Esophagus squamous epithelium (tissue), 5 donors: ENCODE results near the gene PDSS2. TPM values are rescaled to one million over a fixed set of nuclear protein-coding genes. Genes with fewer than 3 reads are reported as not detected.

ENCODE experiments used
- DNase-seq: peaks from one replicate; lab custom pipeline; 2025; lab: John Stamatoyannopoulos, UW
- H3K27ac ChIP-seq, 4 donors: fragments of 200-600 bp; sonication (generic); one replicate each; pipeline ENCODE4 v1.5.1; 2016 to 2019; ENCODE audit warnings: mild to moderate bottlenecking in 1 of 4
- H3K27me3 ChIP-seq, 4 donors: fragments of 200-600 bp; sonication (generic); 1 replicate in 3 of 4; 2 replicates in 1 of 4; pipeline versions ENCODE4 v1.5.1 to v1.6.0; 2017 to 2021; ENCODE audit warnings: antibody characterized with exemption in 1 of 4
- H3K36me3 ChIP-seq, 3 donors: fragments of 200-600 bp; sonication (generic); one replicate each; pipeline ENCODE4 v1.5.1; 2016 to 2019
- H3K4me1 ChIP-seq, 3 donors: fragments of 200-600 bp; sonication (generic); one replicate each; pipeline ENCODE4 v1.5.1; 2017 to 2019
- H3K4me3 ChIP-seq, 4 donors: fragments of 200-600 bp; sonication (generic); 1 replicate in 3 of 4; 2 replicates in 1 of 4; pipeline ENCODE4 v1.5.1; 2016 to 2019; ENCODE audit warnings: mild to moderate bottlenecking in 2 of 4, moderate library complexity in 1 of 4
- H3K9me3 ChIP-seq, 3 donors: fragments of 200-600 bp; sonication (generic); one replicate each; pipeline ENCODE4 v1.5.1; 2016 to 2019
- CTCF ChIP-seq, 6 experiments: fragments of 450-650 bp in 4 of 6; fragments of 200-600 bp in 2 of 6; sonication (generic) in 2 of 6; IDR thresholded peaks; one replicate each; pipeline ENCODE4 v1.5.1; 2016 to 2019; ENCODE audit warnings: antibody characterized with exemption in 6 of 6, mild to moderate bottlenecking in 4 of 6, moderate library complexity in 4 of 6
- POLR2A ChIP-seq, 4 donors: fragments of 450-650 bp; IDR thresholded peaks; one replicate each; pipeline ENCODE4 v1.6.1; 2017; ENCODE audit warnings: antibody characterized with exemption in 4 of 4, mild to moderate bottlenecking in 4 of 4, moderate library complexity in 3 of 4
- WGBS, 2 donors: methylation state at CpG; one replicate each; pipeline ENCODE4 v1.1.5; 2018; 5-methylcytosine and 5-hydroxymethylcytosine counted together
- intact Hi-C: fragments of 100-400 bp; cut with DNase I; formaldehyde crosslinking; loops from one replicate; pipeline ENCODE4 v1.15.0; 2022
- total RNA-seq, 4 donors: library from RNA; depleted of rRNA; stranded (reverse); fragments of >200 nt; gene quantifications; one replicate each; pipeline ENCODE4 v1.1.0, GENCODE V29; 2016
- donor health status: DM: yes; HTN: yes; CAD: no.

The PDSS2 gene
- total RNA-seq, 4 donors from 2014 or later = 7.0 to 15.9 (median 12.3) TPM

GRCh38 chr6:107230448-107230847 lies 228.9 kb downstream of the PDSS2 start:
- no peaks in the 10 kb centered on the region for H3K27me3 ChIP-seq
- H3K4me1 ChIP-seq = no peaks in the 10 kb centered on the region
- TF ChIP-seq POLR2A (IDR thresholded peaks at IDR 0.05) = no peak
- no peaks in the 10 kb centered on the region for H3K36me3 ChIP-seq
- intact Hi-C loops = no loop called here
- DNase-seq = no peak
- WGBS, 2 donors = 87 to 100% methylated on average over 1 of the region's 1 CpG
- H3K9me3 ChIP-seq = no peaks in the 10 kb centered on the region
- H3K4me3 ChIP-seq = no peak overlapping the region
- no peak overlapping the region for H3K27ac ChIP-seq

- H3K4me3 ChIP-seq = no peak overlapping the region
- no peaks in the 10 kb centered on the region for H3K4me1 ChIP-seq
- WGBS, 2 donors = 57 to 89% methylated on average over 2 of the region's 2 CpGs
- intact Hi-C loops = no loop called here
- DNase-seq = no peak
- H3K9me3 ChIP-seq = no peaks in the 10 kb centered on the region
- H3K27ac ChIP-seq = no peak overlapping the region
- H3K27me3 ChIP-seq = no peaks in the 10 kb centered on the region
- H3K36me3 ChIP-seq = no peaks in the 10 kb centered on the region
- no peak for TF ChIP-seq CTCF (IDR thresholded peaks at IDR 0.05)
- no peak for TF ChIP-seq POLR2A (IDR thresholded peaks at IDR 0.05)
These were observed 229.3 kb downstream of the PDSS2 start for GRCh38 chr6:107230024-107230423.

GRCh38 chr6:107228754-107229153 lies 230.6 kb downstream of the PDSS2 start:
- TF ChIP-seq POLR2A (IDR thresholded peaks at IDR 0.05) (no peak), CTCF (IDR thresholded peaks at IDR 0.05) (no peak)
- WGBS, 2 donors = 50 to 55% methylated on average over 1 of the region's 1 CpG
- Histone ChIP-seq H3K36me3 (no peaks in the 10 kb centered on the region), H3K9me3 (no peaks in the 10 kb centered on the region), H3K27ac (no peak overlapping the region), H3K4me3 (no peak overlapping the region), H3K4me1 (no peaks in the 10 kb centered on the region), H3K27me3 (no peaks in the 10 kb centered on the region)
- intact Hi-C loops = no loop called here
- no peak for DNase-seq

GRCh38 chr6:107221519-107221918 lies 237.8 kb downstream of the PDSS2 start:
- DNase-seq = no peak
- intact Hi-C loops = no loop called here
- no peak for TF ChIP-seq POLR2A (IDR thresholded peaks at IDR 0.05)
- no peak for TF ChIP-seq CTCF (IDR thresholded peaks at IDR 0.05)
- 98 to 100% methylated on average over 2 of the region's 2 CpGs for WGBS, 2 donors
- no peaks in the 10 kb centered on the region for H3K9me3 ChIP-seq
- no peaks in the 10 kb centered on the region for H3K4me1 ChIP-seq
- no peak overlapping the region for H3K4me3 ChIP-seq
- no peaks in the 10 kb centered on the region for H3K36me3 ChIP-seq
- no peak overlapping the region for H3K27ac ChIP-seq
- H3K27me3 ChIP-seq = no peaks in the 10 kb centered on the region

- Histone ChIP-seq H3K27me3 (no peaks in the 10 kb centered on the region), H3K4me3 (no peak overlapping the region), H3K27ac (no peak overlapping the region), H3K4me1 (no peaks in the 10 kb centered on the region), H3K36me3 (no peaks in the 10 kb centered on the region), H3K9me3 (no peaks in the 10 kb centered on the region)
- intact Hi-C loops = no loop called here
- 92 to 100% methylated on average over 4 of the region's 4 CpGs for WGBS, 2 donors
- no peak for TF ChIP-seq POLR2A (IDR thresholded peaks at IDR 0.05)
- no peak for TF ChIP-seq CTCF (IDR thresholded peaks at IDR 0.05)
- no peak for DNase-seq
These were observed 239.5 kb downstream of the PDSS2 start for GRCh38 chr6:107219851-107220250.

- H3K36me3 ChIP-seq = no peaks in the 10 kb centered on the region
- H3K9me3 ChIP-seq = no peaks in the 10 kb centered on the region
- no peak for DNase-seq
- intact Hi-C loops = no loop called here
- TF ChIP-seq CTCF (IDR thresholded peaks at IDR 0.05) (no peak), POLR2A (IDR thresholded peaks at IDR 0.05) (no peak)
- WGBS, 2 donors = 46 to 62% methylated on average over 2 of the region's 2 CpGs
- no peak overlapping the region for H3K27ac ChIP-seq
- no peaks in the 10 kb centered on the region for H3K4me1 ChIP-seq
- no peaks in the 10 kb centered on the region for H3K27me3 ChIP-seq
- H3K4me3 ChIP-seq = no peak overlapping the region
These were observed 241.2 kb downstream of the PDSS2 start for GRCh38 chr6:107218142-107218541.
